ENCODE results near the gene TMBIM6.

DNA sequence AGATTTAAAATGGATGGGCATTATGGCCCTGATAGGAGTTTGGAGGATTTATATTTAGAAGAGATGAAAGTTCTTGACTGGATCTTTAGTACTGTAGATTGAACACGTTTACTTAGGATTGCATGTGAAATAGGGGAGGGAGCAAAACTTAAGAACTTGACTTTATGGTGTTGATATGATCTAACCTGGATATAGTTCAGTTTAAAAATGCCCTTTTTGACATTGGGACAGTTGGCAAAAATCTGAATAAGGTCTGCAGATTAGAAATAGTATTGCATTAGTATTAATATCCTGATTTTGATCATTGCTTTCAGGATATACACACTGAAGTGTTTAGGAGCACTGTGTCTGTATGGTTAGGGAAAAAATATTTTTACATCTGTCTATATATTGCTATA is 9.6 kb downstream of the TMBIM6 start:
- no peak for TF ChIP-seq CTCF (IDR thresholded peaks at IDR 0.05)
- no peak for TF ChIP-seq POLR2A (IDR thresholded peaks at IDR 0.05)
